GM18511 (cell line): ENCODE results near the gene CTDNEP1.

Experiments used
- ATAC-seq: cut with Tn5 transposase; IDR thresholded peaks from one replicate; pipeline ENCODE4 v1.9.1; 2021; ENCODE audit warnings: mild to moderate bottlenecking, moderate library complexity; ENCODE audit not compliant: unreplicated experiment

The CTDNEP1 gene

DNA sequence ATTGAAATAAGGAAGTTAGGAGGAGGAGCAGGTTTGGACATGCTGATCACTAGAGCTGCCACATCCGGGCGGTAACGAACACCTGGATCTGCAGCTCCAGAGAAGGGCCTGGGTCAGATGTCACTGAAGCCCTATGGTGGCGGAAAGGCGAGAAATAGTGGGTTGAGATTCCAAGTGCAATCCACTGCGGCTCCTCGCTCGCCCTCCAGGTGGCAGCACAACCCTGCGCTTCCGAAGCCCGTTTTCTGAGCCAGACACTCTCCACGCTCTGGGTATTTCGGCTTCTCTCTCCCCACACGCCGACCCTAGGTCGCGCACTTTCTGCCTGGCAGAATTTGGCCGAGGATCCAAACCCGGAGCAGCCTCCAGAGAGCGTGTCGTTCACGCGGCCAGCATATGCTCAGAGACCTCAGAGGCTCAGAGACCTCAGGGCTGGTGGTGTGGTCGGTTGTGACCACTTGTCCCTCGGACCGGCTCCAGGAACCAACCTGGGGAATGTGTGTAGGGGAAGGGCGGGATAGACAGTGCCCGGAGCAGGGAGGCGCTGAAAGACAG, 29.1 kb upstream of the CTDNEP1 start:
- no peak for ATAC-seq

DNA sequence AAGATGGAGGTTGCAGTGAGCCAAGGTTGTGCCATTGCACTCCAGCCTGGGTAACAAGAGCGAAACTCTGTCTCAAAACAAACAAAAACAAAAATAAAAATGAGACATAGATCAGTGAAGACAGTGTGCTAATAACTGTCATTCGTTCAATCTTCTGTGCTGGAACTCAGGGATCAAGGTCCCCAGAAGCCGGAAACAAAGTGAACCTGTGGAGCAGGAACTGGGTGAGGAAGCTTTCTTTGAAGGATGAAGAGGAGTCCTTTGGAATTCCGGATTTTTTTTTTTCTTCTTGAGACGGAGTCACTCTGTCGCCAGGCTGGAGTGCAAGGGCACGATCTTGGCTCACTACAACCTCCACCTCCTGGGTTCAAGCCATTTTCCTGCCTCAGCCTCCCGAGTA, 27.9 kb upstream of the CTDNEP1 start:
- no peak for ATAC-seq

- no peak for ATAC-seq
Measured at GRCh38 chr17:7266784-7267183, 15.2 kb upstream of the CTDNEP1 start.

- no peak for ATAC-seq
Measured at GRCh38 chr17:7263801-7264078, 12.2 kb upstream of the CTDNEP1 start.

- no peak for ATAC-seq
Measured at GRCh38 chr17:7262935-7263800, 11.6 kb upstream of the CTDNEP1 start.

DNA sequence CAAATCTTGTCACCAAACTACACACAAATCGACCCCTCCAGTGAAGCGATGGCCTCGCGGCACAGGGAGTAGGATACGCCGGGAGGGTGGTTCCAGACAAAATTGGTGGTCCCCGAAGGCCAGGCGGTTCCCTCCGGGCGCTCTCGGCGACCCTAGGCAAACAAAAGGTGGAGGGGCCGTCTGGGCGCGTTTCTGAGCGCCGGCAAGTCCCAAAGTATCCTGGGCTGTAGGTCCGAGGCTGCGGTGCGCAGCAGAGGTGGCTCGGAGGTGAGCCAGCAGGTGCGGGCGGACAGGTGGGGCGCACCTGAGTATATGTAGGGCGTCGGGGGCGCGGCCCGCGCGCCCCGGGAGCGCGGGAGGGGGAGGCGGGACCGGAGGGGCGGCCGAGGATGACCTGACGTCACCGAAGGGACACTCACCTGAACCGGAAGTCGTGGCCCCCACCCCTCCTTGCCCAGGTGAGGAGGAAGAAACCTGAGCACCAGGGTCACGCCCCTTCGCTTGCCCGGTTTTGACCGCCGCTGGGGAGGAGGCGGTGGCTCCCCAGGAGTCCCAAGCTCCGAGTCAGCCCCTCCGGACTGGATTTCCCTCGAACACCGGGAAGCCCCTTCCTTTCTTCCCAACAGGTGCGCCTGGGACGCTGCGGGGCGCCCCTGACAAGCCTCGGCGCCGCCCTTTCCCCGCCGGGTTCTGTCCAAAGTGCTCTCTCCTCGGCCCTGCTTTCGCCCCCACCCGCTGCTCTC, 10.8 kb upstream of the CTDNEP1 start, which contains the start of gene CLDN7:
TSS of gene CLDN7 (minus strand) at position 287 of the 743 bp plus-strand sequence. CDS start 435 bp downstream, outside the sequence.
- ATAC-seq: no peak

- no peak for ATAC-seq
Measured at GRCh38 chr17:7261379-7262191, 10.1 kb upstream of the CTDNEP1 start.

- ATAC-seq: no peak
Measured at GRCh38 chr17:7260651-7261378, 9.3 kb upstream of the CTDNEP1 start.

GRCh38 chr17:7260151-7260550, 8.6 kb upstream of the CTDNEP1 start:
- ATAC-seq: no peak

GRCh38 chr17:7259555-7259889, 8.0 kb upstream of the CTDNEP1 start:
- no peak for ATAC-seq

GRCh38 chr17:7258731-7259554, 7.4 kb upstream of the CTDNEP1 start:
- ATAC-seq: no peak

- ATAC-seq: no peak
Measured at GRCh38 chr17:7256766-7257456, 5.4 kb upstream of the CTDNEP1 start.

DNA sequence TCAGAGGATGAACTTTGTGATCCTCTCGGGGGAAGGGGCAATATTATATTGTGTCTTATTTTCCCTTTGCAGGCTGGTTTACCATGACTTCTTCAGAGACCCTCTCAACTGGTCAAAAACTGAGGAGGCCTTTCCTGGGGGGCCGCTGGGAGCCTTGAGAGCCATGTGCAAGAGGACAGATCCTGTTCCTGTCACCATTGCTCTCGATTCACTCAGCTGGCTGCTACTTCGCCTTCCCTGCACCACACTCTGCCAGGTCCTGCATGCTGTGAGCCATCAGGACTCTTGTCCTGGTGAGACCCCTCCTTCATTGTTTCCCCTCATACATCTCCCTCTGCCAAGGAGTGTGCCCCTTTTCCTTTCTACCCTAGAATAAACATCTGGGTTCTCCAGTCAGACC, 3.0 kb upstream of the CTDNEP1 start:
- ATAC-seq: no peak

DNA sequence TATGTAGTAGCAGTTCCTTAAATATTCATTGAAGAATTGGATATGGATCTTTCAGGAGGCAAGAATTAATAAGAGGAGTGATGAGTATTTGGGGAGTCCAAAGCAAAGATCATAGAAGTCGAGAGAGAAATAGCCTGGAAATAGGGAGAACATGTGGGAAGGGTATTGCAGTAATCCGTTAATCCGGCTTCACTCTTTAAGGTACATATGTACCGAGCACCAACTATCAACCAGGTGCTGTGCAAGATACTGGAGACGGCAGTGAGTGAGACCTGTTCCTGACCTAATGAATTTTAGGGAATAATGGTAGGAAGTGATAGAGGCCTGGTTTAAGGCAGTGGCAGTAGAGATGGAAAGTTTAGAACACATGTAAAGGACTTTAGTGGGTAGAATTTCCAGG, 1.5 kb upstream of the CTDNEP1 start:
- no peak for ATAC-seq

DNA sequence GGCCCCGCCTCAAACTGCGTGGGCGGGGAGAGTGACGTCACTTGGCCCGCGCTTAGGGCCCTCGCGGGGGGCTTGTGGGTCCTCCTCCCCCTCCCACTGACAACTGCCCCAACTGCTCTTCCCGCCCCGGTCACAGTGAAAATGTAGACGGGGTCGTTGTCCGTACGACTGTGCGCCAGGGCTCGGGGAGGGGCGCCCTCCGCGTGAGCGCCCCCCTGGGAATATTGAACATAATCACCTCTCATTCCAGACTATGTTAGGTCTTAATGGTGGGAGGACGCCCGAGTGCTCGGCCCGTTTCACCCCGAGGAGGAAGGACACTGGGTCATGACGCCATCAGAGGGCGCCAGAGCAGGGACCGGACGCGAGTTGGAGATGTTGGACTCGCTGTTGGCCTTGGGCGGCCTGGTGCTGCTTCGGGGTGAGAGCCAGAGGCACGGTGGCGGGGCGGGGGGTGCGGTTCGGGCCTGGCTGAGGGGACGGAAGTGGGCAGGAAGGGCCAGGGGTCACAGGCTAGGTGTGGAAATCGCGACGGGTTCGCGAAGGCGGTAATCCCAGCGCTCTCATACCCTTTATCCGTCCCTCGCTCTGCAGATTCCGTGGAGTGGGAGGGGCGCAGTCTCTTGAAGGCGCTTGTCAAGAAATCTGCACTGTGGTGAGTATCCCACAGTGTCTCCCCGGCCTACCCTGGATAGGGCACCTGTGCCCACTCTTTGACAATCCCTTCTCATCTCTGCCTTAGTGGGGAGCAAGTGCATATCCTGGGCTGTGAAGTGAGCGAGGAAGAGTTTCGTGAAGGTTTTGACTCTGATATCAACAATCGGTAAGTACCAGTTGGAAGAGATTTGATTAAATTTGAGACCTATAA, 876 bp upstream of the CTDNEP1 start, which contains the start of gene ELP5:
TSS of gene ELP5 (plus strand) at position 40 of the 868 bp plus-strand sequence. CDS start at position 376, 336 bp downstream.
- ATAC-seq: peak; percentile 64

DNA sequence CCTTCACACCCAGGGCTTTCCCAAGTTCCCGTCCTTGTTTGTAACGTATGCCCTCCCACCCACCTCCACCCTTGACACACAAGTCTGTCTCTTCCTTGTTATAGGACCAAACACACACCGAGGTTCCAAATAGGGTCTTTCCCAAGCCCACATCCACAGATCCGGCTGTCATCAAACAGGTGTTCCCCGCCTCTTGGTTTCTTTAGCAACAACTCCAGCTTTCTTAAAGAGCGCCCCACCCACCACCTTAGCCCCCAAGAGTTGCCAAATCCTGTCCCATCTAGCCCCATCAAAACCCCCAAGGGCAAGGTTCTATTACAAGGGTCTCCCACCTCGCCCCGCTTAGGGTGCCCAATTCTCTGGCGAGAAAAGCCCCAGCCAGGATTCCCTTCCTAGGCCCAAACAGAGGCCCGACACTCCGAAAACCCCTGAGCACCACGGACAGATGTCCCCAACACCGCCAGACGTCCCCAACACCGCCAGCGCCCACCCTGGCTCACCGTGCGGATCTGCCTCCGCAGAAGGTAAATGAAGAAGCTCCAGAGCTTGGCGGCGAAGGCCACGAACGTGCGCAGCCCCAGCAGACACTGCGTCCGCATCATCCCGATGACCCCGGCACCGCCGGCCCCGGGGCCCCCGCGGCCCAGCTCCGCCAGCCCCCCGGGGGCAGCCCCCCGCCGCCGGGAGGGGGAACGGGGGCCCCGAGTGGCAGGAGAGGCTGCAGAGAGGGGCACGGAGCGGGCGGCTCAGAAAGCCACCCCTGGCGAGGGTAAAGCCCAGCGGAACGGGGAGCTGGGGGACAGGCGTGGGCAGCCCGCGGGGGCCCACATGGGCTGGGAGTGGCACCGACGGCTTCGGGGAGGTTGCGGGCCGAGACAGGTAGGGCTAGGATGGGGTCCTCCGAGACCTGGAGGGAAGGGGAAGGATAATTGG, 573 bp downstream of the CTDNEP1 start:
- no peak for ATAC-seq

GRCh38 chr17:7249830-7250229, 1.7 kb downstream of the CTDNEP1 start:
- no peak for ATAC-seq
